ENCODE data around the gene SLC6A19.

- TF ChIP-seq POLR2AphosphoS5 (IDR thresholded peaks at IDR 0.05; ENCODE audit: low read length) (no peak), BMI1 (IDR thresholded peaks at IDR 0.05; ENCODE audit: borderline replicate concordance) (no peak), RAD21 (IDR thresholded peaks at IDR 0.05; ENCODE audit: insufficient read depth, low read depth, low read length) (no peak), HCFC1 (IDR thresholded peaks at IDR 0.05; ENCODE audit: low read length) (no peak), SPI1 (IDR thresholded peaks at IDR 0.05; ENCODE audit: borderline replicate concordance, insufficient read depth, low read depth, low read length) (no peak), SMC3 (IDR thresholded peaks at IDR 0.05; ENCODE audit: borderline replicate concordance, low read length) (no peak), CTCF (IDR thresholded peaks at IDR 0.05 in 2 of 3, conservative IDR thresholded peaks at IDR 0.05 in 1 of 3; ENCODE audit: control insufficient read depth in 2 of 3, extremely low read depth in 1 of 3, insufficient read depth in 1 of 3, low read depth in 3 of 3, low read length in 3 of 3) (no peak), FOXM1 (IDR thresholded peaks at IDR 0.05; ENCODE audit: low read depth, low read length) (no peak)
These were observed 41.5 kb downstream of the SLC6A19 start for GRCh38 chr5:1242733-1243486.

All from GM12878 (cell line).